ENCODE measurements around the gene LNP1.
A peak's percentile ranks its signal among the peaks of the same experiment; 100 is the strongest.
"Not testable (repeated sequence)": the region's sequence is repeated elsewhere in the genome, so short reads cannot be mapped to it uniquely, and the experiment has no call there.

LNP1 gene, protein sequence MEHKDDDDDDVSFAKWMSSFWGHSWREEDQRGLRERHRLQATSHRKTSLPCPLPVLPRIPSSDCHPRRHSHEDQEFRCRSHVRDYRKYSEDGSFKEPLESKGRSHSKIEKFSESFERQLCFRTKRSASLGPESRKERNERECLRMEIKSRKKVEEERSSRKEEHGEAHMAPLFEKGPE

DNA sequence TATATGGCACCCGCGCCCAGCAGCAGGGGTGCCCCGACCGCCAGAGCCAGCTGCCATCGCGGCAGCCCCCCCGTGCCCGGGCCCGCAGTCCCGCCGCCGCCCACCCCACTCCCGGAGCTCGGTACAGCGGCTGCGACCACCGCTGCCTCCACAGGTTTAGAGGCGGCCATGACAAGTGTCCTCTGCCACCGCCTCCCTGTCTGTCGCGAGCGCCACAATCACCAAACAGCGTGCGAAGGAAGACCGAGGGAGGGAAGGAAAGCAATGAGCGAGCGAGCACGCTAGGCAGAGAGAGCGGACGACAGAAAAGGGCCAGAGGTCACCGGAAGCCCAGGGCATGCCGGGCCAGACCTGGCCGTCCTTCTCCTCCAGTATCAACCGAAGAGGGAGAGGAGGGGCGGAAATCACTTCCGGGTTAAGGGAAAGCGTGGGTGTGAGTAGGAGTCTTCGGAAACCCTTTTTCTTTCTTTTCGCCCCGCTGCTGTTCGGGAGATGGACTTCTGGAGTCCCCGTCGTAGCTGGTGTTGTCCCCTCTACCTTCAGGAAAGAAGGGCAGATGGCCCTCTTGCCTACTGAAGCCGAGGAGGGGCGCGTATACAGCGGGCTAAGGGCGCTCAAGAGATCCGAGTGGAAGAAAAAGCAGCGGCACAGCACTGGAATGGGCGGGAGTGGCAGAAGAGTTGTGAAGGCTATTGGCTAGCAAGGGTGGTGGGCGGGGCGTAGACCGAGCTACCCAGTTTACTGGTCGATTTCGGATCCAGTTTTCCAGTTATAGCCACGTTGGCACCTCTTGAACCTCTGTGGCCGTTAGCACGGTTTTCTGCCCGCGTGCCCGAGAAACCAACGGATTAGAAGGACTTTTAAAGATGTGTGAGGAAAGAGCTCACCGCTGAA lies at the start of gene LNP1, which contains the start of gene TOMM70:
LNP1 (plus strand) TSS at position 760 of the 894 bp plus-strand sequence. CDS start 28,191 bp downstream, outside the sequence.
TOMM70 (minus strand) TSS at position 310 of the 894 bp plus-strand sequence; CDS start at position 170, 140 bp downstream.
- peak; percentile 95 to 97 for DNase-seq

DNA sequence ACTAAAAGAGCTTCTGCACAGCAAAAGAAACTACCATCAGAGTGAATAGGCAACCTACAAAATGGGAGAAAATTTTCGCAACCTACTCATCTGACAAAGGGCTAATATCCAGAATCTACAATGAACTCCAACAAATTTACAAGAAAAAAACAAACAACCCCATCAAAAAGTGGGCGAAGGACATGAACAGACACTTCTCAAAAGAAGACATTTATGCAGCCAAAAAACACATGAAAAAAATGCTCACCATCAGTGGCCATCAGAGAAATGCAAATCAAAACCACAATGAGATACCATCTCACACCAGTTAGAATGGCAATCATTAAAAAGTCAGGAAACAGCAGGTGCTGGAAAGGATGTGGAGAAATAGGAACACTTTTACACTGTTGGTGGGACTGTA lies 49.6 kb upstream of the LNP1 start:
- not testable (repeated sequence) for DNase-seq

DNA sequence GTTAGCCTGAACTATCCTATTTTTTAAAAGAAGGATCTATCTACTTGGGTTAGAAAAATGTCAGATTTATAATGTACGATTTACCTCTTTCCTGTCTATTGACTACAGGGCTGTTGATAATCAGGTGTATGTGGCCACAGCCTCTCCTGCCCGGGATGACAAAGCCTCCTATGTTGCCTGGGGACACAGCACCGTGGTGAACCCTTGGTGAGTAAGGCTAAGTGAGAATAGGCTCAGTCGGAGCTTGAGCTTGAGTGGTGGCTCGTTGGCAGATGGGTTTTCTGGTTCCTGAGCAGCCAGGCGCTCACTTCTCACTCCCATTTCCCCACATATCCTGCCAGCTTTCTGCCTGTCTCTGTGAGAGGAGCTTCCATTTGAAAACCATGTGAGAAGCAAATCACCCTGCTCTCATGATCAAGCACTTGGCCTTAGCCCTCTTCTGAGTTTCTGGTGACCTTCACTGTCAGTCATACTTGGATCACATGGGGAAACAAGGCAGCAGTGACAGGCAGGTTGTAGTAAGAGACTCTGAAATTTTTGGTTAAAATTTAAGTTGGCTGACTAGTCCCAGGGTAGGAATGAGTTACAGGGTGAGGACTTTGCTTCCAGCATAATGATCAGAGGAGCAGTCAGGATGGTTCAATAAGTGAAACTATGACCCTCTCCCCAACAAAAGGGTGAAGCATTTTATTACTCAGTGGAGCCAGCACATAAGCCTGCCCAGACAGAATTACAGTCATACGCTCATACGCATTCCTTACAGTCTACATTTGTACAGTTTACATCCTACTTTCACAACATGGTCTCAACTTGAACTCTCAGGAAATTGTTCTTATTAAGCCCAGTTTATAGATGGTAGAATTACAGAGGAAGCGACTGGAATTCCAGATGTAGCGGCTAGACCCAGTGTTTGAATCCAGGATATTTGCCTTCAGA lies 48.8 kb upstream of the LNP1 start:
- no peak for DNase-seq

DNA sequence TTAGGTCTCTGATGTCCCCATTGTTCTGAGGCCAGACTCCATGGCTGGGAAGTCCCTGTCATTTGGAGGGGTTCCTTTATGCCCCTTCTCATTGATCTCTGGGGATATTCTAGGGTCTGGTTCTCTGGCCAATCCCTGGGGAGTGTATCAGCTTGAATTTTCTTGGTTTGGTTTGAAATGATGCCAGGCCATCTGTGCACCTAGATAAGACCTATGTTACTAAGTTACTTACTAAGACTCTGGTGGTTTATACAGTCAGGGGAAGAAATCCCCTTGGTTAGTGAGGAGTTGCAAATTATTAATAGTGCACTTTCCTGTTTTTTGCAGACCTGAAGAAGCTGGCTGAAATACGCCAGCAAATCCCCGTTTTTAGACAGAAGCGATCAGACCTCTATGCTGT lies 46.5 kb upstream of the LNP1 start:
- DNase-seq = no peak

DNA sequence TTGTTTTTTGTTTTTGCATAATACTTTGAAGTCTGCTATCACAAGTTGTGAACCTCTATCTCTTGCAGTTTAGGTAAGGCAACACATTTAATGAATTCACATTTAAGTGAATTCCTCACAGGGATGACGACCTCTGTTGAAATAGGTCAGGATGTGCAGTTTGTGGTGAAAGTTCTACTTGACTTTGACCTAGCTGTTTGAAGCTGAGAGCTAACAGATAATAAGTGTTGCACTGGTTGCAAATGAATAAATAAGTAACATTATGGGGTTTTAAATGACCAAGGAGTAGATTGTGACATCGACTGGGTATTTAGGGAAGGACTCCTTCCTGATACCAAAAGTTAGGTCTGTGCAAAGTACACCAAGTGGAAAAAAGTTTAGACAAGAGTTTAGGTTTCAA lies 42.9 kb upstream of the LNP1 start:
- DNase-seq = no peak

DNA sequence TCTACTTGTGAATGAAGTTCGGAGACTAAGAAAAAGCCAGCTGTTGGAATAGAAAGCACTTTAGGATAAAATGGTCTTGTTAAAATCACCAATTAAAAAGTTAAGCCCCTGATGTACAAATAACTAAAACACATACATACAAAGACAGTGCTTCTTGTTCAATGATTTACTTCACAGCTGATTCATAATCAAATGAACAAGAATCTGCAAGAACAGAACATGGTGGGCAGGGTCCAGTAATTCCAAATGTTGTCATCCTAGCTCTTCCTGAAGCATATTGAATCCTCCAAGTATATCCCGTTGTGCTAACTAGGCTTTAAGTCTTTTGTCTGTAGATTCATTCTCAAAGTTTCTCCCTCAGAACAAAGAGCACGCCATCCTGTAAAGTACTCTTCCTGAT lies 42.3 kb upstream of the LNP1 start:
- DNase-seq = no peak

DNA sequence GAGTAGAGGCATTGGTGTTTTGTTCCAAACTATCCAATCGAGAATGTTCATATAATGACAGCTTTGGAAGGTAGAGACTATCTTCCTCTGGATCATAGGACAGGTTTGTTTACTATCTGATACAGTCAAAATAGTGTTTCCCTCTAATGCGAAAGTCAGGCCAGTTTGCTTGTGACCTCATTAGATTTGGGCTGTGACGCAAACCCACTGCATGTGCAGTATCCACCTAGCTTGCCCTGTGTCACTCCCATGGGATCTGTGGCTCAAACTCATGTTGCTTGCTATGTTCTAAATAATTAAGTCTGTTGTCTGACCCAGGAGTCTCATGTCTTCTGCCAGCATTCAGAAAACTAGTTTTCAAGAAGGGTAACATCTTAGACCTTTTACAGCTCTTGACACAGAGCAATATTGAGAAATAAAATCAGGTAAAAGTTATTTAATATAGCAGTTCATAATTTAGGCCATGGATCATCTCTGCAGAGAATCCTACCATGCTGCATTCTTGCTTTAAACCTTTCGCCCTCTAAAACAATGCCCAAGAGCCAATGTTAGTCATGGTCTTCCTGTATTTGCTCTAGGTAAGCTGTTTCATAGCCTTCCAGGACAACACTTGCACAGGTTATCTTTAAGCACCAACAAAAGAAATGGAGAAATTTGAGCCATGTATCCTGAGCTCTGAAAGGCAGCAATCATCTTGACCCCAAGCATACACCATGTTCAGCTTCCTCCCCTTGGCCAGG lies 40.4 kb upstream of the LNP1 start:
- DNase-seq = no peak

DNA sequence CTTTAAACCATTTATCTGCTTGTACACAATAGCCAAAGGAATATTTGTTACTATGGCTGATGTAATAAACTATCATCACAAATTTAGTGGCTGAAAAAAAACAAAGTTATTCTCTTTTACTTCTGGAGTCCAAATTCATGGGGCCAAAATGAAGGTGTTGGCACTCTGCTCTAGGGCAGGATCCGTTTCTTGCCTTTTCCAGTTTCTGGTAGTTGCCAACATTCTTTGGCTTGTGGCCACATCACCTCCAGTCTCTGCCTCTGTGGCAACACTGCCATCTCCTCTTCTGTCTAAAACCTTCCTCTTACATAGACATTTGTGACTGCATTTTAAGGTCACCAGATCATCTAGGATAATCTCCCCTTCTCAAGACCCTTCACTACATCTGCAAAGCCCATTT lies 39.4 kb upstream of the LNP1 start:
- no peak for DNase-seq

DNA sequence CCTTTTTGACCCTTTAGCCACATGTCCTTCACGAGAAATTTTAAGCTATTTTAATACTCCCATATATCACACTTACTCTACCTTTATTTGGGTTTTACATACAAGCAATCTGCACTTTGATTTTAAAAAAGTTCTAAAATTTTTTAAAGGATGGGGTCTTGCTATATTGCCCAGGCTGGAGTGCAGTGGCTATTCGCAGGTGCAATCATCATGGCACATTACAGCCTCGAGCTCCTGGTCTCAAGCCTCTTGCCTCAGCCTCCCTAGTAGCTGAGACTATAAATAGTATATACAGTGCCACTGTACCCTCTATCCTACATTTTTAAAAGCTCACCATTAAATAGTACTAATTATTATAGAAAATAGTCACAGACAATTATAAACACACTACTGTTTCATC lies 36.9 kb upstream of the LNP1 start:
- DNase-seq = no peak

DNA sequence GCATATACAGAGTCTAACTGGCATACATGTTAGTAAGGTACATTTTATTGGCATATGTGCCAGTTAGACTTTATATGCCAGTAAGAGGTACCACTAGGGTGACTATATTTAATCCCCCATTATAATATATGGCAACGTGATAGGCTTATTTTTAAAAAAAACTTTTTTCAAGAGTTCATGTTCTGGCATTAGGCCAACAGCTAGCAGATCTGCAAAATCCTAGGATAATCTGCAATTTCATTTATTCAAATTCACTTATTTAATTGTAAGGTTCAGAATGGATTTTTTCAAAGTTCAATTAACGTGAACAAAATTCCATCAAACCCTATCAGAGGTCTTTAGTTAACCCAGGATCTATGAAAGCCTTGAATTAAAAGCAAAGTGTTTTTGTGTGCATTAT lies 34.9 kb upstream of the LNP1 start:
- DNase-seq = no peak

DNA sequence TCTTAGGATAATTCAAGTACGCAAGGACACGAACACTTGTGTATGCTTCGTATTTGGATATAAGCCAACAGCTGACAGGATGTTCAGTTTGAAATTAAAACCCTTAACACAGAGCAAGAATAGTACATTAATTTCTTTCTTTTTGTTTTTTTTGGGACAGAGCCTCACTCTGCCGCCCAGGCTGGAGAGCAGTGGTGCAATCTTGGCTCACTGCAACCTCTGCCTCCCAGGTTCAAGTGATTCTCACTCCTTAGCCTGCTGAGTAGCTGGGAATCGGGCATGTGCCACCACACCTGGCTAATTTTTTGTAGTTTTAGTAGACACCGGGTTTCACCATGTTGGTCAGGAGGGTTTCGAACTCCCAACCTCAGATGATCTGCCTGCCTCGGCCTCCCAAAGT lies 32.9 kb upstream of the LNP1 start:
- DNase-seq = no peak

DNA sequence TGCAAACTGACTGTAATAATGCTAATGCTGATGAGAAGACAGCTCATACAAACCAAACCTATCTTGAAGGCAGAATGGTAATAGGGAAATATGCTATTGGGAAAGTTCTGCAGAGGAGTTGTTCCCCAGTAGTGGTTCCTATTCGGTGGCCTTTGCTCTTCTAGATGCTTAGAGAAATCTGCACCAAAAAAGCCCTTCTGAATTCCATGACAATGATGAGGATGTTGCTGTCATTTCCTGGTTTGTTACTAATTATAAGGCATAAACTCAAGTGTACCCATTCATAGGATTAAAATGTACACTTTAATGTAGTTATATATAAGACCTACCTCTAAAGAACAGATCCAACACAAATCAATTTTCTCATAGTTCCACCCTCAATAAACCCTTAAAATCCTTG lies 30.6 kb upstream of the LNP1 start:
- DNase-seq = no peak

DNA sequence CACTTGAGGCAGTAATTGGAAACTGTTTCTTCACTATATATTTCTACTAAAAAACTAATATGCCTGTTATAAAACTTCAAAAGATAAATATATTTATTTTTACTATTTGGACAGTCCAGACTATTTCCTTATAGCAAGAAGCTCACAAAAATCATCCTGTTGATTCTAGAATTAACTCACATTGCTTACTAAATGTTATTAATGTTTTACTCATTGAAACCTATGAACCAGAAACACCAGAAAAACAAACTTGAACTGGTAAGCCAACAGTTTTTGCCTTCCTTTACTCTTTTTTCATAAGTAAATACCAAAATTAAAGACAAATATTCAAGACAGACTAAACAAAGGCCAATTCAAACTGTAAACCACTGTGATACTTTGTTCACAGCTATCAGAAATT lies 26.8 kb upstream of the LNP1 start:
- no peak for DNase-seq

DNA sequence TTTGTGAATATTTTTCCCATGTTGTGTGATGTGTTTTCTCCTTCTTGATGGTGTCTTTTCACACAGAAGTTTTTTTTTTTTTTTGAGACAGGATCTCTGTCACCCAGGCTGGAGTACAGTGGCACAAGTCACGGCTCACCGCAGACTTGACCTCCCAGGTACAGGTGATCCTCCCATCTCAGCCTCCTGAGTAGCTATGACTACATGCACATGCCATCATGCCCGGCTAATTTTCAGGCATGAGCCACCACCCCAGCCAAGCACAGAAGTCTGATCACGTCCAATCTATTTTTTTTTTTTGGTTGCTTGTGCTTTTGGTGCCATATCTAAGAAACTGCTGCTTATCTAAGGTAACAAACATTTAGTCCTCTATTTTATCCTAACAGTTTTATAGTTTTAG lies 25.0 kb upstream of the LNP1 start:
- DNase-seq = no peak

DNA sequence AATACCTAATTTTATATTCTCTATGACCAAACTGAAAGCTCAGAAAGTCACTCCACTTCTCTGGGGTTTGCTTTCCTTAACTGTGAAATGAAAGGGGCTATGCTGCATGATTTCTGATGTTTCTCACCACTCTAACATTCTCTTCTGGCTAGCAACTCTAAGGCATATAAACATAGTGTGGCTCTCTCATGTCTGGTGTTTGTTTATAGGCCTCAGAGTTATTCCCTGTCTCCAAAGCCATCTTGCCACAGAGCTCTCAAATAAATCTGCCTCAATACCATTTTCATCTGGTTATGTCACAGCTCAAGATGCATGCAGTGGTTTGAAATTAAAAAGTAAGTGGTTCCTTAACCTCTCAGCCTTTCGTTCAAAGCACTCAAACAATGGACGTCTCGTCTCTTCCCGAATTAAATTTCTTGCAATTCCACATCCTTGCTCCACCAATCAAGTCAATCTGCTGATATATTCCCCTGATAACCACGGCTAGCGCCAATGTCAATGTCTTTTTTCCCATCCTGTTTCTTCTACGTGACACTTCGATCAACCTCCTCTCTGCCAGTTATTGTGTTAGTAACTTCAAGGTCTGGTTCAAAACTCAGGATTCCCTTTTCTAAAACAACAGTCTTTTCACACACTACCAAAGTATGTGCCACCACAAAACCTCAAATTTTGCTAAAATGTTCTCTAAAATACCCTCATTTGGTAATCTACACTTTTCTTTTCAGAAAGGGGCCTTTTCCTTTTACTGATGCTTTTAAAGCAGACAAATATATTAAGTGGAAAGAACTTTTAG lies 16.4 kb upstream of the LNP1 start:
- DNase-seq = no peak

DNA sequence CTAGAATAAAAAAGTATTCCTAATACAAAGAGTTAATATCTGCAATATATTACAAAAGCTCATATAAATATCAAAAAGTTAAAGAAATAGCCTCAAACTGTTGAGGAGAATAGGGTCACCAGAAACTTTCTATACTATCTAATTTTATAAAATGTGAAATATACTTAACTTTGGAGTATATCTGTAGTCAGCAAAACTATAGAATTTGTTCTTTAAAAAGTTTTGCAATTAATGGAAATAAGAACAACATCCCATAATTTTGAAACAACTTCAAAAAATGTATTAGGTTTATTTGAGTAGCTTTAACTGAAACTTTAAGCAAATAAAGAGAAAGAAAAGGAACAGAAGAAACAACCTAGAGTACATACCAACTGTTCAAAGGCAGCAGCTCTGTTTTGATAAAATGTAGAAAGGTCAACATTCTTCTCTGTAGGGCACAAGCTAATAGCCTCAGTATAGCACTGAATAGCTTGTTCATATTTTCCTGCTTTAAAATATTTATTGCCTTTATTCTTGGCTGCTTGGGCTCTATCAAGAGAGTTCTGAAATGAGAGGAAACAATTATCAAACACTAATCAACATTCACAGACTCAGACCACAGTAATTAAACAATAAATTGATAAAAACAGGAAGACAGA lies 14.8 kb upstream of the LNP1 start:
- no peak for DNase-seq

DNA sequence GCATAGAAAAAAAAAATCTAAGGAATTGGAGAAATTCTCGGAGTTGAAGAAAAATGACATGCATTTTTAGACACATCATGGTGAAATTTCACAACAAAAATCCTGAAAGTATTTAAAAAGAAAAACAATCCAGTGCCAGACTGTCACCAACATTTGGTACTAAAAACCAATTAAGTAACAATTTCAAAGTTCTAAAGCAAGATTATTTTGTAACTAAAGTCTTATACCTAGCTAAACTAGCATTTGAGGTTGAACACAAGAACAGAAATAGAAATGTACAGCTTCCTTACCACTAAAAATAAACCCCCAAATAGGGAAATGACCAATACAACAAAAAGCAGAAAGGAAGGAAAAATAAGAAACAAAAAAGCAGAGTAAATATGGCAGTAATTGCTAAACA lies 12.3 kb upstream of the LNP1 start:
- no peak for DNase-seq

DNA sequence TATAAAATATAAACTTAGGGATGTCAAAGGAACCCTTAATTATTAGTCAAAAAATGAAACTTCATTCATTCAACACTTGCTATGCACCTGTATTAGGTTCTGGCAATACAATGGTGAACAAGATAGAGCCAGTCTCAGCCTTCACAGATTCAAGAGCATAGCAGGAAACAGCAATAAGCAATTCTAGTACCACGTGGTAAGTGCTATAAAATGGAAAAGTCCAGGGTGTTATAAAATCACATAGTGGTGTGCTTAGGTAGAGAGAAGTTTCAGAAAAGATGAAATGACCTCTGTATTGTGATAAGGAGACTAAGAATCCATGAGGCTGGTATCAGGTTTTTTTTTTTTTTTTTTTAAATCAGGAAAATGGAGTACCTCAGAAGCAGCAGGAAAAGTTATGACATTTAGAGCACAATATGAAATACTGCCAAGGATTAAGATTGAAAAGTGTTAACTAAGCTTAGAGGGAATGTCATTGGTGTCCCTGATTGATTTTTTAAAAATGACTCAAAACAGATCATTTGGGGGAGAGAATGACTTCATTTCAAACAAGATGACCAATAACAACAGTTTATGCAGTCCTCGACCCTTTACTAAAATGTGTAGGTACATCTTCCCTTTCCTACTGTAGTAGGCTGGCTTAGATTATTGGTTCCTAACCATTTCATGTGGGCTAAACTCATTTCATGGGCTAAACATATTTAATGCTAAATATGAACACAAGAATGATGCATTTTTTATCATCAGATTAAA lies 5.5 kb upstream of the LNP1 start:
- no peak for DNase-seq

DNA sequence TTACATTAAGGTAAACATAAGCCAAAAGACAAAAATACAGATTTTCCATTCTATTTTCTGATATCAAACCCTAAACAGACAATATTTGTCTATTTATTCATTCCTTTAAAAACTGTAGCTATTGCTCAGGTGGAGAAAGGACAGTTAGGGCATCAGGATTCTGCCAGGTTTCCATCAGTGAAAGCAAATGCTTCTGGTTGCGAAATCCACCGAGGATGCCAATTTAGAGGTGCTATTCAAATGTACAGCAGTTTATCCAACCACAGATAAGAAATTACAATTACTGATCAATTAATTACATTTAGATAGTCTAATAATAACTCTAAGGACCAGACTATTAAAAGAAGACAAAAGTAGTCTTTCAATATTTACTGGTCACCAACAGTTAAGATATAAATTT lies 4.4 kb upstream of the LNP1 start:
- no peak for DNase-seq

DNA sequence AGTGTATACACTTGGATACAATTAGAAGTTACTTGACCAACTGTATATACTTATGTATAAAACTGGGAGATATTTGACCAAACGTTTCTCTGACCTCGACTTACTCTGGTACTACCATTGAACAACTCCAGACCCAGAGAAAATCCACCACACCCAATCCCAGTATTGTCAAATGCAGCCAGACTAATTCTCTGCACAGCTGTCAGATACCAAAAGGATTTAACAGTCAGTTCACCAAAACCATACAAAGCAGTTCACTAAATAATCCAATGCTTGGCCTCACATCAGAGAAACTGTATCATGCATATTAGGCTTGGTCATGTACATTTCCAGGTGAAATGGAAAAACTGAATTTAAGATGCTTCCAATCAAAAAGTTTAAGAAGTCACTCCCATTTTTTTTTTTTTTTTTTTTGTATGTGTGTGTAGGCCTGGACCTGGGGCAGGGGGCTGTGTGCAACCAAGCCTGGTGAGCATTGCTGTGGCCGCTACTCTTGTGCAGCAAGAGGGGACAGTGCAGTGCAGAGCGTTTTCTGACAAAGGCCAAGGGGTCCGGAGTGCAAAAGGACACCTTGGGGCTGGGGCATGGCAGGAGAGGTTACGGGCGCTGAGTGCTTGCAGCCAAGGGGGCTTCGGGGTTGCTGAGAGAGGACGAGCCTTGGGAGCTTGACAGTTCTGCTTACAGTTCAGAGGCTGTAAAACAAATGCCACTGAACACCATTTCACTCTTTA lies 1.8 kb upstream of the LNP1 start:
- DNase-seq = no peak
